ENCODE measurements around the gene ADM2. TPM values are rescaled to one million over a fixed set of nuclear protein-coding genes. Genes with fewer than 3 reads are reported as not detected.
A peak's percentile ranks its signal among the peaks of the same experiment; 100 is the strongest.

The ADM2 gene
- total and polyA plus RNA-seq, 2 of the 13 experiments (the other 11 are each of a cell fraction or from before 2014, with no cell fraction given) = 1.2 to 3.0 TPM

- TF ChIP-seq, protein P1, sequence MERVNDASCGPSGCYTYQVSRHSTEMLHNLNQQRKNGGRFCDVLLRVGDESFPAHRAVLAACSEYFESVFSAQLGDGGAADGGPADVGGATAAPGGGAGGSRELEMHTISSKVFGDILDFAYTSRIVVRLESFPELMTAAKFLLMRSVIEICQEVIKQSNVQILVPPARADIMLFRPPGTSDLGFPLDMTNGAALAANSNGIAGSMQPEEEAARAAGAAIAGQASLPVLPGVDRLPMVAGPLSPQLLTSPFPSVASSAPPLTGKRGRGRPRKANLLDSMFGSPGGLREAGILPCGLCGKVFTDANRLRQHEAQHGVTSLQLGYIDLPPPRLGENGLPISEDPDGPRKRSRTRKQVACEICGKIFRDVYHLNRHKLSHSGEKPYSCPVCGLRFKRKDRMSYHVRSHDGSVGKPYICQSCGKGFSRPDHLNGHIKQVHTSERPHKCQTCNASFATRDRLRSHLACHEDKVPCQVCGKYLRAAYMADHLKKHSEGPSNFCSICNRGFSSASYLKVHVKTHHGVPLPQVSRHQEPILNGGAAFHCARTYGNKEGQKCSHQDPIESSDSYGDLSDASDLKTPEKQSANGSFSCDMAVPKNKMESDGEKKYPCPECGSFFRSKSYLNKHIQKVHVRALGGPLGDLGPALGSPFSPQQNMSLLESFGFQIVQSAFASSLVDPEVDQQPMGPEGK (CRISPR knock-in tag; IDR thresholded peaks at IDR 0.05) = peak; percentile 39; the same call in 1 of the 2 replicates
- peak; percentile 48 to 87; a peak in 3 of 4 replicates for TF ChIP-seq POLR2A (IDR thresholded peaks at IDR 0.05; ENCODE audit: insufficient read depth in 1 of 2, low read depth in 2 of 2, low read length in 2 of 2)
- no peak for TF ChIP-seq MATR3 (CRISPR knock-in tag; IDR thresholded peaks at IDR 0.05)
- TF ChIP-seq ETV5 (CRISPR knock-in tag; IDR thresholded peaks at IDR 0.05; ENCODE audit: borderline replicate concordance) = 0 out of 2 replicates have a peak, but pooled peaks have one; percentile 8
- no peak for TF ChIP-seq TBP (CRISPR knock-in tag; IDR thresholded peaks at IDR 0.05)
- peak; percentile 78 for TF ChIP-seq PHF8 (CRISPR knock-in tag; IDR thresholded peaks at IDR 0.05)
- no peak for TF ChIP-seq PHB2 (IDR thresholded peaks at IDR 0.05; ENCODE audit: partially characterized antibody)
- TF ChIP-seq NFE2L2 (IDR thresholded peaks at IDR 0.05; ENCODE audit: low read length) = no peak
- TF ChIP-seq ZNF10 (CRISPR knock-in tag; IDR thresholded peaks at IDR 0.05; ENCODE audit: borderline replicate concordance, low read depth) = no peak
- no peak for TF ChIP-seq RCOR2 (CRISPR knock-in tag; IDR thresholded peaks at IDR 0.05)
- no peak for TF ChIP-seq TEF (CRISPR knock-in tag; IDR thresholded peaks at IDR 0.05)
- no peak for TF ChIP-seq SIX4 (CRISPR knock-in tag; IDR thresholded peaks at IDR 0.05)
- TF ChIP-seq PLRG1 (conservative IDR thresholded peaks at IDR 0.05) = no peak
- TF ChIP-seq YEATS4 (CRISPR knock-in tag; IDR thresholded peaks at IDR 0.05; ENCODE audit: borderline replicate concordance) = peak; percentile 36; the same call in 1 of the 2 replicates
- no peak for TF ChIP-seq MED1 (CRISPR knock-in tag; IDR thresholded peaks at IDR 0.05)
- TF ChIP-seq MIXL1 (CRISPR knock-in tag; IDR thresholded peaks at IDR 0.05) = no peak
- peak; percentile 18; the same call in 1 of the 2 replicates for TF ChIP-seq ZNF788 (CRISPR knock-in tag; IDR thresholded peaks at IDR 0.05; ENCODE audit: borderline replicate concordance)
- no peak for TF ChIP-seq KLF15 (CRISPR knock-in tag; IDR thresholded peaks at IDR 0.05; ENCODE audit: borderline replicate concordance)
- no peak for TF ChIP-seq SNRNP70 (IDR thresholded peaks at IDR 0.05; ENCODE audit: low read depth, low read length)
- TF ChIP-seq JUNB (CRISPR knock-in tag; IDR thresholded peaks at IDR 0.05; ENCODE audit: borderline replicate concordance) = no peak
- peak; percentile 20; the same call in 1 of the 2 replicates for TF ChIP-seq ZBTB26 (CRISPR knock-in tag; IDR thresholded peaks at IDR 0.05; ENCODE audit: borderline replicate concordance)
- no peak; the same call in 1 of the 2 replicates for TF ChIP-seq RXRA (CRISPR knock-in tag; IDR thresholded peaks at IDR 0.05)
- no peak; the same call in 1 of the 2 replicates for TF ChIP-seq TMF1 (CRISPR knock-in tag; IDR thresholded peaks at IDR 0.05; ENCODE audit: low read depth)
- no peak for TF ChIP-seq HNRNPL (IDR thresholded peaks at IDR 0.05; ENCODE audit: low read depth, low read length)
- peak; percentile 95 for TF ChIP-seq SP4 (CRISPR knock-in tag; IDR thresholded peaks at IDR 0.05)
- no peak for TF ChIP-seq ZNF850 (CRISPR knock-in tag; conservative IDR thresholded peaks at IDR 0.05)
- TF ChIP-seq AKAP8 (CRISPR knock-in tag; IDR thresholded peaks at IDR 0.05) = no peak
- no peak for TF ChIP-seq ATM (IDR thresholded peaks at IDR 0.05; ENCODE audit: borderline replicate concordance)
- TF ChIP-seq ZNF619 (CRISPR knock-in tag; IDR thresholded peaks at IDR 0.05) = no peak
- no peak for TF ChIP-seq ZNF484 (CRISPR knock-in tag; IDR thresholded peaks at IDR 0.05; ENCODE audit: borderline replicate concordance, low read depth)
Observed at GRCh38 chr22:50474710-50475651, 6.4 kb upstream of the ADM2 start, which contains the start of gene SBF1 (continued).

Data from HepG2 (cell line).